H1 (cell line): ENCODE data around the gene OSTF1. TPM values are rescaled to one million over a fixed set of nuclear protein-coding genes. Genes with fewer than 3 reads are reported as not detected.

Experiments
- CTCF ChIP-seq, 3 experiments: IDR thresholded peaks; 1 replicate in 2 of 3; 2 replicates in 1 of 3; pipeline versions ENCODE4 v1.5.1 to v1.6.1; 2011; ENCODE audit warnings: low read length in 3 of 3, mild to moderate bottlenecking in 3 of 3, inconsistent platforms in 2 of 3, low read depth in 1 of 3, moderate library complexity in 1 of 3; ENCODE audit not compliant: insufficient read depth in 1 of 3; ENCODE audit errors: control extremely low read depth in 1 of 3
- polyA plus RNA-seq, 7 experiments: library from polyadenylated mRNA; depleted of rRNA in 3 of 7; stranded (reverse) in 5 of 7; unstranded in 2 of 7; fragments of >200 nt in 5 of 7; fragments of 200-250 nt in 2 of 7; gene quantifications; 1 replicate in 5 of 7; 2 replicates in 1 of 7; 4 replicates in 1 of 7; pipeline versions ENCODE4 v1.2.1 to v1.2.3, GENCODE V29; 2011 to 2013; ENCODE audit warnings: missing spikeins in 2 of 7, mixed read lengths in 2 of 7
- total RNA-seq: library from RNA; stranded (reverse); fragmentation: NEBNext Ultra II Directional; extraction: Animal tissue kit (Norgen Biotek cat#: 25700); gene quantifications from 2 replicates; pipeline ENCODE4 v1.2.1, GENCODE V29; 2021

The OSTF1 gene
- total and polyA plus RNA-seq, 2 of the 8 experiments (the other 6 are each of a cell fraction or from before 2014, with no cell fraction given), result 5.0 to 18.9 TPM

GRCh38 chr9:75087824-75088645 is at the start of gene OSTF1, which contains the start of gene NMRK1 (continued):
- TF ChIP-seq CTCF (IDR thresholded peaks at IDR 0.05; ENCODE audit: control extremely low read depth in 1 of 3, insufficient read depth in 1 of 3, low read depth in 1 of 3, low read length in 3 of 3), result no peak
